ENCODE measurements around the gene HAUS1.

DNA sequence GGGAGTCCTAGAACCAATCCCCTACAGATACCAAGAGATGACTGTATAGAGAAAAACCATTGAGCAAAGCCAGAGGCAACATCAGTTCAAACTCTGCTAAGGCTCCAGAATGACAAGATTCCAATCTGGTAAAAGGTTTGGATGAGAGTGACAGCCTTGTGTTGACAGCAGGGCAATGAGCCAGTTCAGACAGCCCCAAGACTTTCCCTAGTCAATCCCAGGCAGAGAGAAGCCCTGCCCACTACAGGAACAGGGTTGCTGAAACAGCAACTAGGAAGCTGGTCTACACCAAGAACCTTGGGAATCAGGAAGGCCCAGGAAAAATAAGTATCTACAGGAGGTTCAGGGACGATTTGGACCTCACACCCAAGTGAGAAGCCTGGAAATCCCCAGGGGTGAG is 35.4 kb upstream of the HAUS1 start:
- no peak for TF ChIP-seq SMC3 (IDR thresholded peaks at IDR 0.05; ENCODE audit: low read depth, low read length)
- no peak for TF ChIP-seq RFX5 (IDR thresholded peaks at IDR 0.05; ENCODE audit: low read depth, low read length)
- TF ChIP-seq, protein P1, sequence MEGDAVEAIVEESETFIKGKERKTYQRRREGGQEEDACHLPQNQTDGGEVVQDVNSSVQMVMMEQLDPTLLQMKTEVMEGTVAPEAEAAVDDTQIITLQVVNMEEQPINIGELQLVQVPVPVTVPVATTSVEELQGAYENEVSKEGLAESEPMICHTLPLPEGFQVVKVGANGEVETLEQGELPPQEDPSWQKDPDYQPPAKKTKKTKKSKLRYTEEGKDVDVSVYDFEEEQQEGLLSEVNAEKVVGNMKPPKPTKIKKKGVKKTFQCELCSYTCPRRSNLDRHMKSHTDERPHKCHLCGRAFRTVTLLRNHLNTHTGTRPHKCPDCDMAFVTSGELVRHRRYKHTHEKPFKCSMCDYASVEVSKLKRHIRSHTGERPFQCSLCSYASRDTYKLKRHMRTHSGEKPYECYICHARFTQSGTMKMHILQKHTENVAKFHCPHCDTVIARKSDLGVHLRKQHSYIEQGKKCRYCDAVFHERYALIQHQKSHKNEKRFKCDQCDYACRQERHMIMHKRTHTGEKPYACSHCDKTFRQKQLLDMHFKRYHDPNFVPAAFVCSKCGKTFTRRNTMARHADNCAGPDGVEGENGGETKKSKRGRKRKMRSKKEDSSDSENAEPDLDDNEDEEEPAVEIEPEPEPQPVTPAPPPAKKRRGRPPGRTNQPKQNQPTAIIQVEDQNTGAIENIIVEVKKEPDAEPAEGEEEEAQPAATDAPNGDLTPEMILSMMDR (conservative IDR thresholded peaks at IDR 0.05; ENCODE audit: low read depth, low read length), result no peak
- no peak for TF ChIP-seq MXI1 (IDR thresholded peaks at IDR 0.05; ENCODE audit: borderline replicate concordance, low read depth, low read length)
- TF ChIP-seq RAD21 (IDR thresholded peaks at IDR 0.05; ENCODE audit: low read length), result no peak
- TF ChIP-seq POLR2A (IDR thresholded peaks at IDR 0.05; ENCODE audit: low read depth, low read length), result no peak
- no peak for TF ChIP-seq MAFK (IDR thresholded peaks at IDR 0.05; ENCODE audit: low read depth, low read length)

Data from IMR-90 (cell line).